ENCODE data around the gene LACC1. TPM values are rescaled to one million over a fixed set of nuclear protein-coding genes. Genes with fewer than 3 reads are reported as not detected.

The LACC1 gene
- total RNA-seq, 2 donors from 2014 or later, result 12.7 to 13.1 TPM

GRCh38 chr13:43880214-43880855 lies 631 bp downstream of the LACC1 start:
- intact Hi-C loops (cut with DNase I), result no loop called here
- no peak for DNase-seq (ENCODE audit: low spot score)

- no peak for DNase-seq (ENCODE audit: low spot score)
- intact Hi-C loops (cut with DNase I), result no loop called here
Observed at GRCh38 chr13:43880926-43881325, 1.2 kb downstream of the LACC1 start.

GRCh38 chr13:43881580-43881979 lies 1.9 kb downstream of the LACC1 start:
- no peak for DNase-seq (ENCODE audit: low spot score)
- intact Hi-C loops (cut with DNase I), result no loop called here

GRCh38 chr13:43883631-43884030 lies 3.9 kb downstream of the LACC1 start:
- intact Hi-C loops (cut with DNase I), result no loop called here
- no peak for DNase-seq (ENCODE audit: low spot score)

GRCh38 chr13:43884222-43884621 lies 4.5 kb downstream of the LACC1 start:
- DNase-seq (ENCODE audit: low spot score), result no peak
- intact Hi-C loops (cut with DNase I), result no loop called here

GRCh38 chr13:43894438-43894837 lies 14.7 kb downstream of the LACC1 start:
- no peak for DNase-seq (ENCODE audit: low spot score)
- intact Hi-C loops (cut with DNase I), result no loop called here

GRCh38 chr13:43895940-43896339 lies 16.2 kb downstream of the LACC1 start:
- no peak for DNase-seq (ENCODE audit: low spot score)
- intact Hi-C loops (cut with DNase I), result no loop called here

- no peak for DNase-seq (ENCODE audit: low spot score)
- intact Hi-C loops (cut with DNase I), result loop anchor here (5.0 to 10.0 kb wide), 5 partner anchors 139 to 1067 kb away; no protein-coding TSS in a partner anchor
Observed at GRCh38 chr13:43905435-43906031, 25.8 kb downstream of the LACC1 start.

- intact Hi-C loops (cut with DNase I), result loop anchor here (5.0 to 10.0 kb wide), 5 partner anchors 136 to 1064 kb away; no protein-coding TSS in a partner anchor
- DNase-seq (ENCODE audit: low spot score), result no peak
Observed at GRCh38 chr13:43908156-43909126, 28.7 kb downstream of the LACC1 start.

- intact Hi-C loops (cut with DNase I), result loop anchor here in 1 of 2 donors (10.0 kb wide), 1 partner anchor 534 kb away; no protein-coding TSS in a partner anchor
- DNase-seq (ENCODE audit: low spot score), result no peak
Observed at GRCh38 chr13:43910856-43911255, 31.2 kb downstream of the LACC1 start.

GRCh38 chr13:43911278-43911677 lies 31.6 kb downstream of the LACC1 start:
- no peak for DNase-seq (ENCODE audit: low spot score)
- intact Hi-C loops (cut with DNase I), result loop anchor here in 1 of 2 donors (10.0 kb wide), 1 partner anchor 534 kb away; no protein-coding TSS in a partner anchor

- intact Hi-C loops (cut with DNase I), result loop anchor here in 1 of 2 donors (10.0 kb wide), 1 partner anchor 533 kb away; no protein-coding TSS in a partner anchor
Observed at GRCh38 chr13:43911871-43912270, 32.2 kb downstream of the LACC1 start.

GRCh38 chr13:43915451-43915850 lies 35.7 kb downstream of the LACC1 start:
- DNase-seq (ENCODE audit: low spot score), result no peak
- intact Hi-C loops (cut with DNase I), result loop anchor here in 1 of 2 donors (10.0 kb wide), 1 partner anchor 529 kb away; no protein-coding TSS in a partner anchor

More at GRCh38 chr13:43911871-43912270, 32.2 kb downstream of the LACC1 start:
- DNase-seq (ENCODE audit: low spot score), result no peak

- intact Hi-C loops (cut with DNase I), result loop anchor here in 1 of 2 donors (10.0 kb wide), 1 partner anchor 528 kb away; no protein-coding TSS in a partner anchor
- DNase-seq (ENCODE audit: low spot score), result no peak
Observed at GRCh38 chr13:43916828-43917227, 37.1 kb downstream of the LACC1 start.

- no peak for DNase-seq (ENCODE audit: low spot score)
- intact Hi-C loops (cut with DNase I), result loop anchor here in 1 of 2 donors (10.0 kb wide), 1 partner anchor 526 kb away; no protein-coding TSS in a partner anchor
Observed at GRCh38 chr13:43918636-43919035, 38.9 kb downstream of the LACC1 start.

GRCh38 chr13:43920965-43921674 lies 41.4 kb downstream of the LACC1 start:
- intact Hi-C loops (cut with DNase I), result no loop called here
- DNase-seq (ENCODE audit: low spot score), result no peak

GRCh38 chr13:43924549-43925245 lies 45.0 kb downstream of the LACC1 start:
- no peak for DNase-seq (ENCODE audit: low spot score)
- intact Hi-C loops (cut with DNase I), result no loop called here

- intact Hi-C loops (cut with DNase I), result no loop called here
- DNase-seq (ENCODE audit: low spot score), result no peak
Observed at GRCh38 chr13:43929947-43930346, 50.2 kb downstream of the LACC1 start.

All from posterior vena cava (tissue), 2 donors.